HCT116 (cell line): ENCODE data around the gene DHRS4. TPM values are rescaled to one million over a fixed set of nuclear protein-coding genes. Genes with fewer than 3 reads are reported as not detected.

Source experiments
- ATAC-seq: fragments of 200-7000 bp; cut with Tn5 transposase; 2 replicates; pipeline ENCODE4 v1.9.1; 2020; ENCODE audit warnings: mild to moderate bottlenecking, moderate library complexity
- BruUV-seq: library from RNA; stranded (reverse); fragments of 400-500 nt; replicated peaks from 2 replicates; lab custom pipeline; 2021; lab: Mats Ljungman, UMichigan
- CTCF ChIA-PET: fragments of 300-600 bp; sonication (Branson Sonifier 250); formaldehyde crosslinking; loops from one replicate; lab custom pipeline; 2021; ENCODE audit warnings: antibody characterized with exemption; lab: Charles Lee
- POLR2A ChIA-PET: fragments of 300-600, 350-600 bp; sonication (Branson Sonifier 250); formaldehyde crosslinking; loops from one replicate; lab custom pipeline; 2021; ENCODE audit warnings: antibody characterized with exemption; lab: Charles Lee
- RAD21 ChIA-PET, 2 experiments: fragments of 300-600 bp; sonication (Branson Sonifier 250); formaldehyde crosslinking; loops; one replicate each; lab custom pipeline; 2023; ENCODE audit warnings: low total read pairs in 2 of 2; ENCODE audit not compliant: uncharacterized antibody in 2 of 2, unreplicated experiment in 2 of 2, low non-redundant PET in 1 of 2; lab: Charles Lee
- DNase-seq: peaks from one replicate; pipeline ENCODE4 v3.0.0-alpha.2; 2010; ENCODE audit warnings: low read depth, low spot score
- H2AFZ ChIP-seq: fragments of 200-600 bp; shearing (Covaris generic), sonication (generic); 2 replicates; pipeline ENCODE4 v1.6.1; 2017; ENCODE audit warnings: low read depth, mixed run types, mixed read lengths, antibody characterized with exemption, low read length; ENCODE audit not compliant: poor library complexity, severe bottlenecking
- H3K27ac ChIP-seq: 2 replicates; pipeline ENCODE4 v1.5.1; 2012; ENCODE audit warnings: low read depth, low read length
- H3K27me3 ChIP-seq: fragments of 200-600 bp; sonication (generic); 2 replicates; pipeline ENCODE4 v1.6.1; 2016; ENCODE audit warnings: mixed run types, low read length, mixed read lengths; ENCODE audit not compliant: insufficient read depth
- H3K36me3 ChIP-seq, 2 experiments: fragments of 200-500 bp in 1 of 2; fragments of 200-600 bp in 1 of 2; sonication (Bioruptor generic) in 1 of 2; sonication (generic) in 1 of 2; 2 replicates each; pipeline versions ENCODE4 v1.5.1 to v1.6.1; 2014 to 2016; ENCODE audit warnings: low read length in 2 of 2, inconsistent platforms in 1 of 2, mixed read lengths in 1 of 2, mixed run types in 1 of 2; ENCODE audit not compliant: insufficient read depth in 2 of 2, control insufficient read depth in 1 of 2
- H3K4me1 ChIP-seq, 2 experiments: fragments of 200-600 bp in 1 of 2; sonication (generic) in 1 of 2; 2 replicates each; pipeline versions ENCODE4 v1.5.1 to v1.6.1; 2012 to 2017; ENCODE audit warnings: low read length in 2 of 2, inconsistent platforms in 1 of 2, mild to moderate bottlenecking in 1 of 2, mixed read lengths in 1 of 2, mixed run types in 1 of 2, moderate library complexity in 1 of 2; ENCODE audit not compliant: insufficient read depth in 2 of 2, control insufficient read depth in 1 of 2
- H3K4me2 ChIP-seq: fragments of 200-600 bp; sonication (generic); 2 replicates; pipeline ENCODE4 v1.6.1; 2017; ENCODE audit warnings: mixed run types, low read length, mixed read lengths
- H3K4me3 ChIP-seq, 2 experiments: fragments of 200-600 bp in 1 of 2; sonication (generic) in 1 of 2; replicated peaks in 1 of 2; 2 replicates each; pipeline ENCODE4 v1.5.1; 2011 to 2016; ENCODE audit warnings: low read length in 2 of 2, control low read depth in 1 of 2, low read depth in 1 of 2, mild to moderate bottlenecking in 1 of 2, mixed read lengths in 1 of 2, mixed run types in 1 of 2
- H3K79me2 ChIP-seq: fragments of 200-600 bp; sonication (generic); 2 replicates; pipeline ENCODE4 v1.6.1; 2017; ENCODE audit warnings: mild to moderate bottlenecking, mixed run types, low read length, moderate library complexity, mixed read lengths; ENCODE audit not compliant: insufficient read depth
- H3K9ac ChIP-seq: fragments of 200-600 bp; sonication (generic); 2 replicates; pipeline ENCODE4 v1.6.1; 2016; ENCODE audit warnings: low read length, mixed read lengths
- H3K9me2 ChIP-seq: fragments of 200-600 bp; sonication (generic), shearing (Covaris generic); 2 replicates; pipeline ENCODE4 v1.6.1; 2017; ENCODE audit warnings: mixed run types, mild to moderate bottlenecking, moderate library complexity; ENCODE audit not compliant: insufficient read depth
- H3K9me3 ChIP-seq, 2 experiments: fragments of 200-500 bp in 1 of 2; fragments of 200-600 bp in 1 of 2; sonication (Bioruptor generic) in 1 of 2; sonication (generic) in 1 of 2; 2 replicates each; pipeline ENCODE4 v1.6.1; 2014 to 2017; ENCODE audit warnings: low read length in 2 of 2, mixed read lengths in 2 of 2, inconsistent platforms in 1 of 2, low read depth in 1 of 2, mild to moderate bottlenecking in 1 of 2, mixed run types in 1 of 2, moderate library complexity in 1 of 2; ENCODE audit not compliant: control insufficient read depth in 1 of 2, insufficient read depth in 1 of 2
- H4K20me1 ChIP-seq: fragments of 200-600 bp; sonication (generic), shearing (Covaris generic); 2 replicates; pipeline ENCODE4 v1.6.1; 2017; ENCODE audit warnings: mixed run types, mild to moderate bottlenecking, moderate library complexity; ENCODE audit not compliant: insufficient read depth
- CBX3 ChIP-seq: IDR thresholded peaks from 2 replicates; pipeline ENCODE4 v1.6.1; 2012; ENCODE audit warnings: low read depth
- EGR1 ChIP-seq: IDR thresholded peaks from 2 replicates; pipeline ENCODE4 v1.6.1; 2012; ENCODE audit warnings: low read depth
- ELF1 ChIP-seq: IDR thresholded peaks from 2 replicates; pipeline ENCODE4 v1.6.1; 2012; ENCODE audit warnings: low read depth, borderline replicate concordance
- EZH2 ChIP-seq: fragments of 200-600 bp; sonication (generic); IDR thresholded peaks from 2 replicates; pipeline ENCODE4 v1.6.1; 2017; ENCODE audit warnings: antibody characterized with exemption, mixed run types
- JUND ChIP-seq: IDR thresholded peaks from 2 replicates; pipeline ENCODE4 v1.6.1; 2012
- POLR2A ChIP-seq: IDR thresholded peaks from 2 replicates; pipeline ENCODE4 v1.7.0; 2011; ENCODE audit warnings: borderline replicate concordance; ENCODE audit not compliant: insufficient read depth, insufficient read length; ENCODE audit errors: extremely low read depth
- RAD21 ChIP-seq: IDR thresholded peaks from 2 replicates; pipeline ENCODE4 v1.6.1; 2012; ENCODE audit warnings: low read depth, mild to moderate bottlenecking
- SIN3A ChIP-seq: IDR thresholded peaks from 2 replicates; pipeline ENCODE4 v1.6.1; 2012; ENCODE audit warnings: low read depth
- SP1 ChIP-seq: IDR thresholded peaks from 2 replicates; pipeline ENCODE4 v1.6.1; 2012; ENCODE audit warnings: low read depth
- YY1 ChIP-seq: IDR thresholded peaks from 2 replicates; pipeline ENCODE4 v1.6.1; 2011; ENCODE audit warnings: low read length, low read depth, moderate library complexity, mild to moderate bottlenecking; ENCODE audit not compliant: insufficient replicate concordance; ENCODE audit errors: extremely low read depth
- intact Hi-C: fragments of 100-400 bp; cut with micrococcal nuclease; formaldehyde crosslinking; loops from 2 replicates; pipeline ENCODE4 v1.10.0; 2022
- total RNA-seq: library from RNA; stranded (reverse); gene quantifications from one replicate; pipeline ENCODE4 v1.2.1, GENCODE V29; 2021; ENCODE audit not compliant: unreplicated experiment
- TF ChIP-seq, protein P1 (sequence below), 3 experiments: fragments of 200-600 bp in 1 of 3; sonication (generic) in 1 of 3; IDR thresholded peaks in 2 of 3; conservative IDR thresholded peaks in 1 of 3; 2 replicates each; pipeline ENCODE4 v1.5.1; 2012 to 2017; ENCODE audit warnings: low read depth in 2 of 3, low read length in 2 of 3, antibody characterized with exemption in 1 of 3, borderline replicate concordance in 1 of 3, control low read depth in 1 of 3, mild to moderate bottlenecking in 1 of 3, mixed read lengths in 1 of 3, mixed run types in 1 of 3, moderate library complexity in 1 of 3; ENCODE audit not compliant: insufficient read depth in 1 of 3

DHRS4 gene
- total RNA-seq, 1 experiment from 2014 or later, result 21.8 TPM

DNA sequence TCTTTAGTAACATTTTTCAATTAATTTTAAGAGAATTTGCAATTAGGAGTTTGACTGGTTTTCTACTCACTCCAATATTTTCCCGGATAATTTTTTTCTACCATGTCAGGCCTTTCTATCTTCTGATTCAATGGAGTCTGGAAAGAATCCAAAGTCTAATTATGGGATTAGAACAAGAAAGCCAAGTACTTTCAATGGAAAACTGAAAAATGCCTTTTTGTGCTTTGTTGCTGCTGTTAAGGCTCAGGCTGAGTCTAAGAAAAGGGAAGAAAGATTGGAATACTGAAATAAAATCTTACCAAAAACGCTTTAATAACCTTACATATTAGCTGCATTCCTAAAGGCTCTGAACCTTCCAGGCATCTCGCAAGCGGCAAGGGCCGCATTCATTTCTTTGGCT is 24.4 kb upstream of the DHRS4 start:
- ATAC-seq, result no peak
- no peaks in the 10 kb centered on the region for H3K27me3 ChIP-seq
- H3K9ac ChIP-seq, result no peak overlapping the region
- no peaks in the 10 kb centered on the region for H3K36me3 ChIP-seq
- no peaks in the 10 kb centered on the region for H3K9me2 ChIP-seq
- intact Hi-C loops, result loop anchor here (1.0 kb wide), 3 partner anchors 202 to 340 kb away; no protein-coding TSS in a partner anchor
- H3K27ac ChIP-seq, result no peak overlapping the region
- ChIA-PET RAD21 (no interaction called here), CTCF (interaction anchor here (1.8 kb wide), 1 partner anchor 340 kb away, joined by 15 read pairs; no protein-coding TSS in a partner anchor), POLR2A (no interaction called here)
- no TSS peak for BruUV-seq
- DNase-seq, result no peak
- no peak for TF ChIP-seq EZH2
- TF ChIP-seq SP1, result no peak
- no peak for TF ChIP-seq YY1
- TF ChIP-seq POLR2A, result no peak
- TF ChIP-seq EGR1, result no peak
- no peak for TF ChIP-seq ELF1
- no peak for TF ChIP-seq SIN3A
- no peak for TF ChIP-seq CBX3
- H3K9me3 ChIP-seq, result no peaks in the 10 kb centered on the region
- no peaks in the 10 kb centered on the region for H4K20me1 ChIP-seq
- H3K4me1 ChIP-seq, result no peaks in the 10 kb centered on the region
- H2AFZ ChIP-seq, result no peak overlapping the region
- no peaks in the 10 kb centered on the region for H3K79me2 ChIP-seq
- no peak overlapping the region for H3K4me2 ChIP-seq
- H3K4me3 ChIP-seq, result no peak overlapping the region

- no peaks in the 10 kb centered on the region for H3K27me3 ChIP-seq
- H3K4me3 ChIP-seq, result no peak overlapping the region
- peak; percentile 99 for ATAC-seq
- intact Hi-C loops, result loop anchor here (1.0 to 2.0 kb wide), 4 partner anchors 203 to 341 kb away; no protein-coding TSS in a partner anchor
- ChIA-PET POLR2A (no interaction called here), CTCF (interaction anchor here (0.8 to 2.0 kb wide), 6 partner anchors 17 to 341 kb away, joined by 3 to 15 read pairs (median 7); no protein-coding TSS in a partner anchor)
- peak; percentile 59 for DNase-seq
- no peaks in the 10 kb centered on the region for H4K20me1 ChIP-seq
- H3K4me1 ChIP-seq, result no peaks in the 10 kb centered on the region
- H3K79me2 ChIP-seq, result no peaks in the 10 kb centered on the region
- no peak overlapping the region for H3K9ac ChIP-seq
- no peak overlapping the region for H3K27ac ChIP-seq
- TF ChIP-seq, protein P1, sequence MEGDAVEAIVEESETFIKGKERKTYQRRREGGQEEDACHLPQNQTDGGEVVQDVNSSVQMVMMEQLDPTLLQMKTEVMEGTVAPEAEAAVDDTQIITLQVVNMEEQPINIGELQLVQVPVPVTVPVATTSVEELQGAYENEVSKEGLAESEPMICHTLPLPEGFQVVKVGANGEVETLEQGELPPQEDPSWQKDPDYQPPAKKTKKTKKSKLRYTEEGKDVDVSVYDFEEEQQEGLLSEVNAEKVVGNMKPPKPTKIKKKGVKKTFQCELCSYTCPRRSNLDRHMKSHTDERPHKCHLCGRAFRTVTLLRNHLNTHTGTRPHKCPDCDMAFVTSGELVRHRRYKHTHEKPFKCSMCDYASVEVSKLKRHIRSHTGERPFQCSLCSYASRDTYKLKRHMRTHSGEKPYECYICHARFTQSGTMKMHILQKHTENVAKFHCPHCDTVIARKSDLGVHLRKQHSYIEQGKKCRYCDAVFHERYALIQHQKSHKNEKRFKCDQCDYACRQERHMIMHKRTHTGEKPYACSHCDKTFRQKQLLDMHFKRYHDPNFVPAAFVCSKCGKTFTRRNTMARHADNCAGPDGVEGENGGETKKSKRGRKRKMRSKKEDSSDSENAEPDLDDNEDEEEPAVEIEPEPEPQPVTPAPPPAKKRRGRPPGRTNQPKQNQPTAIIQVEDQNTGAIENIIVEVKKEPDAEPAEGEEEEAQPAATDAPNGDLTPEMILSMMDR (IDR thresholded peaks at IDR 0.05 in 2 of 3, conservative IDR thresholded peaks at IDR 0.05 in 1 of 3; ENCODE audit: borderline replicate concordance in 1 of 3, insufficient read depth in 1 of 3, low read depth in 2 of 3, low read length in 2 of 3), result peak; percentile 80 to 97 (median 95)
- TF ChIP-seq JUND (no peak), RAD21 (peak; percentile 69), SP1 (no peak)
- TF ChIP-seq, all 23 proteins: peak for 2
- no peaks in the 10 kb centered on the region for H3K9me3 ChIP-seq
- no peak overlapping the region for H3K4me2 ChIP-seq
- peak overlapping the region; percentile 74 for H2AFZ ChIP-seq
- no TSS peak for BruUV-seq
- no peaks in the 10 kb centered on the region for H3K9me2 ChIP-seq
- RAD21 ChIA-PET, result interaction anchor here (0.6 to 0.9 kb wide), 3 partner anchors 264 to 341 kb away, joined by 3 to 4 read pairs (median 3); no protein-coding TSS in a partner anchor
- no peaks in the 10 kb centered on the region for H3K36me3 ChIP-seq
Observed at GRCh38 chr14:23929822-23930294, 23.7 kb upstream of the DHRS4 start.
